Osteoblast (primary cell): ENCODE results near the gene OR10R2. TPM values are rescaled to one million over a fixed set of nuclear protein-coding genes. Genes with fewer than 3 reads are reported as not detected.

Source experiments
- DNase-seq: peaks from one replicate; pipeline ENCODE4 v3.0.0; 2011; ENCODE audit warnings: low spot score, mixed read lengths; ENCODE audit not compliant: insufficient read length; ENCODE audit errors: missing footprints
- H2AFZ ChIP-seq: 2 replicates; pipeline ENCODE4 v1.6.0; 2011; ENCODE audit warnings: mild to moderate bottlenecking, low read length
- H3K27ac ChIP-seq: 2 replicates; pipeline ENCODE4 v1.5.1; 2011; ENCODE audit warnings: mild to moderate bottlenecking, low read depth, low read length, moderate library complexity
- H3K27me3 ChIP-seq: 2 replicates; pipeline ENCODE4 v1.6.0; 2012; ENCODE audit warnings: mild to moderate bottlenecking, control low read depth, inconsistent platforms, low read length, moderate library complexity; ENCODE audit not compliant: insufficient read depth
- H3K36me3 ChIP-seq: 2 replicates; pipeline ENCODE4 v1.5.1; 2011; ENCODE audit warnings: mild to moderate bottlenecking, low read length, control low read depth, moderate library complexity; ENCODE audit not compliant: insufficient read depth
- H3K4me1 ChIP-seq: 2 replicates; pipeline ENCODE4 v1.5.1; 2011; ENCODE audit warnings: mild to moderate bottlenecking, low read length, control low read depth, moderate library complexity; ENCODE audit not compliant: insufficient read depth
- H3K4me2 ChIP-seq: 2 replicates; pipeline ENCODE4 v1.6.0; 2011; ENCODE audit warnings: mild to moderate bottlenecking, low read length; ENCODE audit not compliant: insufficient read depth
- H3K4me3 ChIP-seq: fragments of 200-600 bp; sonication (generic); 3 replicates; pipeline ENCODE4 v1.5.1; 2012; ENCODE audit warnings: mild to moderate bottlenecking, low read length, inconsistent platforms; ENCODE audit not compliant: insufficient read depth
- H3K79me2 ChIP-seq: 2 replicates; pipeline ENCODE4 v1.6.0; 2012; ENCODE audit warnings: mild to moderate bottlenecking, low read length, control low read depth, inconsistent platforms; ENCODE audit not compliant: insufficient read depth
- H3K9me3 ChIP-seq: 2 replicates; pipeline ENCODE4 v1.5.1; 2011; ENCODE audit warnings: low read depth, low read length, control low read depth
- H4K20me1 ChIP-seq: 2 replicates; pipeline ENCODE4 v1.6.0; 2012; ENCODE audit warnings: mild to moderate bottlenecking, low read length, control low read depth; ENCODE audit not compliant: insufficient read depth
- CTCF ChIP-seq: IDR thresholded peaks from 2 replicates; pipeline ENCODE4 v1.5.1; 2011; ENCODE audit warnings: mild to moderate bottlenecking, low read depth, low read length, moderate library complexity; ENCODE audit errors: extremely low read depth
- total RNA-seq: library from RNA; depleted of rRNA; stranded (reverse); fragments of >200 nt; gene quantifications from 2 replicates; pipeline ENCODE4 v1.2.3, GENCODE V29; 2012

OR10R2 gene
- total RNA-seq, 1 donor: not detected

- H3K36me3 ChIP-seq: no peaks in the 10 kb centered on the region
- TF ChIP-seq CTCF: no peak
- no peaks in the 10 kb centered on the region for H3K9me3 ChIP-seq
- H2AFZ ChIP-seq: no peak overlapping the region
- H4K20me1 ChIP-seq: no peaks in the 10 kb centered on the region
- no peak overlapping the region for H3K4me3 ChIP-seq
- no peaks in the 10 kb centered on the region for H3K4me1 ChIP-seq
- no peak overlapping the region for H3K27ac ChIP-seq
- no peaks in the 10 kb centered on the region for H3K27me3 ChIP-seq
- H3K79me2 ChIP-seq: no peaks in the 10 kb centered on the region
- DNase-seq: no peak
- no peak overlapping the region for H3K4me2 ChIP-seq
These were observed 13.8 kb upstream of the OR10R2 start for GRCh38 chr1:158458263-158458662.

GRCh38 chr1:158461534-158461933, 10.5 kb upstream of the OR10R2 start, which contains the start of gene OR10K1:
TSS of gene OR10K1 (plus strand) at chr1:158461834. CDS start at chr1:158465562, 3,728 bp downstream.
- Histone ChIP-seq H3K4me1 (no peaks in the 10 kb centered on the region), H3K9me3 (no peaks in the 10 kb centered on the region), H3K4me2 (no peak within 1 kb of the TSS), H2AFZ (no peak within 1 kb of the TSS), H3K27ac (no peak within 1 kb of the TSS), H3K36me3 (no peaks in the 10 kb centered on the region), H4K20me1 (no peaks in the 10 kb centered on the region), H3K4me3 (no peak within 1 kb of the TSS), H3K79me2 (no peaks in the 10 kb centered on the region), H3K27me3 (no peaks in the 10 kb centered on the region)
- no peak for DNase-seq
- TF ChIP-seq CTCF: no peak

GRCh38 chr1:158485455-158485854, 13.4 kb downstream of the OR10R2 start:
- Histone ChIP-seq H3K36me3 (no peaks in the 10 kb centered on the region), H4K20me1 (no peaks in the 10 kb centered on the region), H3K4me1 (no peaks in the 10 kb centered on the region), H3K27ac (no peak overlapping the region), H2AFZ (no peak overlapping the region), H3K9me3 (no peaks in the 10 kb centered on the region), H3K4me3 (no peak overlapping the region), H3K79me2 (no peaks in the 10 kb centered on the region), H3K4me2 (no peak overlapping the region), H3K27me3 (no peaks in the 10 kb centered on the region)
- TF ChIP-seq CTCF: no peak
- DNase-seq: no peak

- Histone ChIP-seq H3K9me3 (no peaks in the 10 kb centered on the region), H3K27ac (no peak overlapping the region), H3K4me2 (no peak overlapping the region), H2AFZ (no peak overlapping the region), H3K4me1 (no peaks in the 10 kb centered on the region), H3K27me3 (no peaks in the 10 kb centered on the region), H4K20me1 (no peaks in the 10 kb centered on the region), H3K4me3 (no peak overlapping the region), H3K36me3 (no peaks in the 10 kb centered on the region), H3K79me2 (no peaks in the 10 kb centered on the region)
- no peak for TF ChIP-seq CTCF
- no peak for DNase-seq
These were observed 19.3 kb downstream of the OR10R2 start for GRCh38 chr1:158491316-158491715.
